Uterus (tissue), 4 donors: ENCODE results near the gene CADPS2. TPM values are rescaled to one million over a fixed set of nuclear protein-coding genes. Genes with fewer than 3 reads are reported as not detected.
"Not testable (repeated sequence)": the region's sequence is repeated elsewhere in the genome, so short reads cannot be mapped to it uniquely, and the experiment has no call there.

Experiments used
- DNase-seq, 2 donors: peaks; one replicate each; pipeline ENCODE4 v3.0.0-alpha.2; 2019 to 2020
- H3K27ac ChIP-seq, 2 donors: fragments of 200-600 bp; sonication (generic); 1 replicate in 1 of 2; 2 replicates in 1 of 2; pipeline ENCODE4 v1.5.1; 2016 to 2018
- H3K27me3 ChIP-seq, 2 donors: fragments of 200-600 bp; sonication (generic); one replicate each; pipeline ENCODE4 v1.5.1; 2018 to 2019; ENCODE audit warnings: control low read depth in 1 of 2
- H3K36me3 ChIP-seq, 2 donors: fragments of 200-600 bp; sonication (generic); one replicate each; pipeline ENCODE4 v1.5.1; 2019; ENCODE audit warnings: control low read depth in 1 of 2
- H3K4me1 ChIP-seq, 2 donors: fragments of 200-600 bp; sonication (generic); one replicate each; pipeline ENCODE4 v1.5.1; 2018 to 2019; ENCODE audit warnings: control low read depth in 1 of 2
- H3K4me3 ChIP-seq, 2 donors: fragments of 200-600 bp; sonication (generic); 1 replicate in 1 of 2; 2 replicates in 1 of 2; pipeline ENCODE4 v1.5.1; 2018 to 2019; ENCODE audit warnings: mild to moderate bottlenecking in 1 of 2
- H3K9me3 ChIP-seq, 2 donors: fragments of 200-600 bp; sonication (generic); one replicate each; pipeline ENCODE4 v1.5.1; 2019; ENCODE audit warnings: control low read depth in 1 of 2
- CTCF ChIP-seq, 4 experiments: fragments of 200-600 bp in 2 of 4; fragments of 450-650 bp in 2 of 4; sonication (generic) in 2 of 4; IDR thresholded peaks; one replicate each; pipeline ENCODE4 v1.5.1; 2016 to 2019; ENCODE audit warnings: antibody characterized with exemption in 4 of 4, mild to moderate bottlenecking in 2 of 4, moderate library complexity in 1 of 4
- POLR2A ChIP-seq, 2 donors: fragments of 450-650 bp; IDR thresholded peaks; one replicate each; pipeline ENCODE4 v1.6.1; 2016; ENCODE audit warnings: antibody characterized with exemption in 2 of 2, mild to moderate bottlenecking in 1 of 2, moderate library complexity in 1 of 2
- intact Hi-C: fragments of 100-400 bp; cut with DNase I; formaldehyde crosslinking; loops from one replicate; pipeline ENCODE4 v1.15.1; 2023; ENCODE audit warnings: low total_unique reads
- total RNA-seq, 4 donors: library from RNA; depleted of rRNA in 3 of 4; stranded (reverse); fragments of >200 nt in 3 of 4; gene quantifications; one replicate each; pipeline versions ENCODE4 v1.1.0 to v1.2.4, GENCODE V29; 2014 to 2023
- donor health status: DM: yes; HTN: yes; CAD: no.

The CADPS2 gene
- total RNA-seq, 4 donors from 2014 or later, result 11.5 to 119 (median 36.8) TPM

GRCh38 chr7:122298131-122298530 lies 588.1 kb downstream of the CADPS2 start:
- Histone ChIP-seq H3K27me3 (peaks cover 10 to 59% of the 10 kb centered on the region in 2 donors), H3K27ac (no peak overlapping the region), H3K4me3 (no peak overlapping the region), H3K36me3 (no peaks in the 10 kb centered on the region), H3K9me3 (no peaks in the 10 kb centered on the region), H3K4me1 (no peaks in the 10 kb centered on the region)
- no peak for DNase-seq
- intact Hi-C loops, result no loop called here
- no peak for TF ChIP-seq POLR2A (IDR thresholded peaks at IDR 0.05)
- TF ChIP-seq CTCF (IDR thresholded peaks at IDR 0.05), result no peak

GRCh38 chr7:122291189-122291588 lies 595.1 kb downstream of the CADPS2 start:
- Histone ChIP-seq H3K27ac (no peak overlapping the region), H3K27me3 (peaks cover 0 to 9% of the 10 kb centered on the region in 2 donors), H3K4me3 (no peak overlapping the region), H3K4me1 (no peaks in the 10 kb centered on the region), H3K36me3 (no peaks in the 10 kb centered on the region), H3K9me3 (no peaks in the 10 kb centered on the region)
- TF ChIP-seq CTCF (IDR thresholded peaks at IDR 0.05) (no peak), POLR2A (IDR thresholded peaks at IDR 0.05) (no peak)
- intact Hi-C loops, result no loop called here
- DNase-seq, result no peak

- no peak for DNase-seq
- Histone ChIP-seq H3K27ac (no peak overlapping the region), H3K27me3 (peaks cover 0 to 9% of the 10 kb centered on the region in 2 donors), H3K4me3 (no peak overlapping the region), H3K4me1 (no peaks in the 10 kb centered on the region), H3K36me3 (no peaks in the 10 kb centered on the region), H3K9me3 (no peaks in the 10 kb centered on the region)
- intact Hi-C loops, result no loop called here
- TF ChIP-seq CTCF (IDR thresholded peaks at IDR 0.05) (no peak), POLR2A (IDR thresholded peaks at IDR 0.05) (no peak)
These were observed 595.8 kb downstream of the CADPS2 start for GRCh38 chr7:122290476-122290875.

GRCh38 chr7:122289426-122289825 lies 596.8 kb downstream of the CADPS2 start:
- Histone ChIP-seq H3K9me3 (no peaks in the 10 kb centered on the region), H3K4me1 (no peaks in the 10 kb centered on the region), H3K27ac (no peak overlapping the region), H3K36me3 (no peaks in the 10 kb centered on the region), H3K27me3 (peaks cover 0 to 3% of the 10 kb centered on the region in 2 donors), H3K4me3 (no peak overlapping the region)
- no peak for DNase-seq
- intact Hi-C loops, result no loop called here
- TF ChIP-seq POLR2A (IDR thresholded peaks at IDR 0.05), result no peak
- no peak for TF ChIP-seq CTCF (IDR thresholded peaks at IDR 0.05)

- H3K27ac ChIP-seq, H3K27me3 ChIP-seq, H3K4me3 ChIP-seq, H3K4me1 ChIP-seq, H3K9me3 ChIP-seq, intact Hi-C loops, DNase-seq, H3K36me3 ChIP-seq: not testable (repeated sequence)
These were observed 601.7 kb downstream of the CADPS2 start for GRCh38 chr7:122284608-122285007.

GRCh38 chr7:122273117-122273516 lies 613.1 kb downstream of the CADPS2 start:
- no peaks in the 10 kb centered on the region for H3K4me1 ChIP-seq
- no peak overlapping the region for H3K4me3 ChIP-seq
- H3K9me3 ChIP-seq, result no peaks in the 10 kb centered on the region
- intact Hi-C loops, result no loop called here
- DNase-seq, result no peak
- H3K27me3 ChIP-seq, result no peaks in the 10 kb centered on the region
- H3K36me3 ChIP-seq, result no peaks in the 10 kb centered on the region
- no peak overlapping the region for H3K27ac ChIP-seq
- TF ChIP-seq POLR2A (IDR thresholded peaks at IDR 0.05), result no peak
- TF ChIP-seq CTCF (IDR thresholded peaks at IDR 0.05), result no peak
